ENCODE data around the gene TAS2R20. TPM values are rescaled to one million over a fixed set of nuclear protein-coding genes. Genes with fewer than 3 reads are reported as not detected.

Gene TAS2R20
- total and polyA plus RNA-seq, 5 donors from 2014 or later: 0.12 to 2.2 (median 0.39) TPM; not detected in 2

DNA sequence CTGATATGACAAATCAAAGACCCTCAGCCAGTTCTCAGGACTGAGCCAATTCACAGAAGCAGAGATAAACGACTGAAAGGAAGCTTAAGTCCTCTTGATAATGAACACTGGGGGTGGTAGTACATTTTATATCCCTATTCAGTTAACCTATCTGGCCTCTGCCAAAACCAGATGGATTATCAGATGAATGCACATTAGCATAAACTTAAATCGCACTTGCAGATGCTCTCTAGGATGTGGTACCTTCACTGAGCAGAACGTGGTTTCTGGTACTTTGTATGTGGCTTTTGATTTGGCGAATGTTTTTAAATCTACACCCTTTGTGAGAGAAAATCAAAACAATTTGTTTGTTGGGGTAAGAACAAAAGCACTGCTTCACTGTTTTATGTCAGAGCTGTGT is 37.9 kb downstream of the TAS2R20 start:
- H3K27ac Mint-ChIP-seq: peak overlapping the region in 2 of 3 donors; percentile 6 to 69
- H3K36me3 Mint-ChIP-seq: peaks cover 31% of the 10 kb centered on the region
- H3K4me3 Mint-ChIP-seq: peak overlapping the region in 1 of 4 donors; percentile 6
- H3K4me3 ChIP-seq (ENCODE audit: low read depth, low read length): no peak overlapping the region
- no peaks in the 10 kb centered on the region for H3K27me3 ChIP-seq (ENCODE audit: control insufficient read depth, insufficient read depth, low read length)
- H3K4me1 ChIP-seq (ENCODE audit: control insufficient read depth, insufficient read depth, low read length, poor library complexity, severe bottlenecking): peaks cover 8% of the 10 kb centered on the region
- peak in 2 of 3 donors; percentile 36 to 48 for DNase-seq
- ATAC-seq (ENCODE audit: low read depth in 2 of 2): peak; percentile 56 to 58
- peaks cover 6% of the 10 kb centered on the region for H3K27me3 Mint-ChIP-seq
- H3K9me3 ChIP-seq (ENCODE audit: control insufficient read depth in 2 of 2, low read length in 2 of 2): no peaks in the 10 kb centered on the region
- no peaks in the 10 kb centered on the region for H3K36me3 ChIP-seq (ENCODE audit: control insufficient read depth, insufficient read depth, low read length)
- H3K27ac ChIP-seq (ENCODE audit: insufficient read depth, low read length, poor library complexity, severe bottlenecking): no peak overlapping the region
- H3K9me3 Mint-ChIP-seq: peaks cover 3 to 12% (median 6%) of the 10 kb centered on the region in 7 donors
- H3K4me1 Mint-ChIP-seq: peaks cover 20 to 52% (median 39%) of the 10 kb centered on the region in 4 donors

DNA sequence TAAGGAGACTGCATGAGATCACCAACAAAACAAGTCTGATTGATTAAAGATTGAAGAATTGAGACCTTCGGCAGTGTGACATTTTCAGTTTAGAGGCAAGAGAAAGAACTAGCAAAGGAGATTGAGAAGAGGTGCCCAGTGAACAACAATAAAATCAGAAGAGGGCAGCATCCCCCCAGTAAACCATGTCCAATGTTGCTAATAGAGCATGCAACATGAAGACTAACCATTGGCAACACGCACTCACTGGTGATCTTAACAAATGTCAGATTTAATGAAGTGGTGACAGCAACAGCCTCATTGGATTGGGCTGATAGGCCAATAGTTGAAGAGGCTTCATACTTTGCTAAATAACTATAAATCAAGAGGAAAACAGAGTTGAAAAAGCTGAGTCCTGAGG is 38.3 kb downstream of the TAS2R20 start:
- ATAC-seq (ENCODE audit: low read depth in 2 of 2): no peak
- Mint-ChIP-seq H3K4me1 (peaks cover 20 to 56% (median 39%) of the 10 kb centered on the region in 4 donors), H3K4me3 (no peak overlapping the region)

DNA sequence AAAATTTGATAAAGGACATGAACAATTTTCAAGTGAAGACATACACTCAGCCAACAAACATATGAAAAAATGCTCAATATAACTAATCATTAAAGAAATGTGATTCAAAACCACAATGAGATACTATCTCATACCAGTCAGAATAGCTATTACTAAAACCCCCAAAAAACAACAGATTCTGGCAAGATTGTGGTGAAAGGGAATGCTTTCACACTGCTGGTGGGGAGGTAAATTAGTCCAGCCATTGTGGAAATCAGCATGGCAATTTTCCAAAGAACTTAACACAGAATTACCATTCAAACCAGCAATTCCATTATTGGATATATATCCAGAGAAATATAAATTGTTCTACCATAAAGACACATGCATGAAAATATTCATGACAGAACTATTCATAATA is 40.4 kb downstream of the TAS2R20 start:
- DNase-seq (no peak), ATAC-seq (ENCODE audit: low read depth in 2 of 2) (no peak)
- H3K27ac ChIP-seq (ENCODE audit: insufficient read depth, low read length, poor library complexity, severe bottlenecking): no peak overlapping the region
- Mint-ChIP-seq H3K27ac (no peak overlapping the region), H3K4me1 (peaks cover 28 to 62% (median 41%) of the 10 kb centered on the region in 4 donors), H3K27me3 (peaks cover 6% of the 10 kb centered on the region), H3K36me3 (peaks cover 45% of the 10 kb centered on the region), H3K4me3 (no peak overlapping the region), H3K9me3 (peaks cover 5 to 18% (median 8%) of the 10 kb centered on the region in 7 donors)
- peaks cover 8% of the 10 kb centered on the region for H3K4me1 ChIP-seq (ENCODE audit: control insufficient read depth, insufficient read depth, low read length, poor library complexity, severe bottlenecking)
- no peak overlapping the region for H3K4me3 ChIP-seq (ENCODE audit: low read depth, low read length)
- no peaks in the 10 kb centered on the region for H3K9me3 ChIP-seq (ENCODE audit: control insufficient read depth in 2 of 2, low read length in 2 of 2)
- no peaks in the 10 kb centered on the region for H3K36me3 ChIP-seq (ENCODE audit: control insufficient read depth, insufficient read depth, low read length)
- H3K27me3 ChIP-seq (ENCODE audit: control insufficient read depth, insufficient read depth, low read length): no peaks in the 10 kb centered on the region

More for the DNA sequence above, 38.3 kb downstream of the TAS2R20 start:
- H3K9me3 Mint-ChIP-seq: peaks cover 4 to 16% (median 6%) of the 10 kb centered on the region in 7 donors
- H3K27me3 Mint-ChIP-seq: peaks cover 6% of the 10 kb centered on the region
- no peak overlapping the region for H3K4me3 ChIP-seq (ENCODE audit: low read depth, low read length)
- H3K27ac Mint-ChIP-seq: peak overlapping the region in 2 of 3 donors; percentile 6 to 69
- no peak overlapping the region for H3K27ac ChIP-seq (ENCODE audit: insufficient read depth, low read length, poor library complexity, severe bottlenecking)
- no peaks in the 10 kb centered on the region for H3K36me3 ChIP-seq (ENCODE audit: control insufficient read depth, insufficient read depth, low read length)
- no peaks in the 10 kb centered on the region for H3K9me3 ChIP-seq (ENCODE audit: control insufficient read depth in 2 of 2, low read length in 2 of 2)
- peaks cover 8% of the 10 kb centered on the region for H3K4me1 ChIP-seq (ENCODE audit: control insufficient read depth, insufficient read depth, low read length, poor library complexity, severe bottlenecking)
- no peaks in the 10 kb centered on the region for H3K27me3 ChIP-seq (ENCODE audit: control insufficient read depth, insufficient read depth, low read length)
- peak in 1 of 3 donors; percentile 7 for DNase-seq
- peaks cover 35% of the 10 kb centered on the region for H3K36me3 Mint-ChIP-seq

DNA sequence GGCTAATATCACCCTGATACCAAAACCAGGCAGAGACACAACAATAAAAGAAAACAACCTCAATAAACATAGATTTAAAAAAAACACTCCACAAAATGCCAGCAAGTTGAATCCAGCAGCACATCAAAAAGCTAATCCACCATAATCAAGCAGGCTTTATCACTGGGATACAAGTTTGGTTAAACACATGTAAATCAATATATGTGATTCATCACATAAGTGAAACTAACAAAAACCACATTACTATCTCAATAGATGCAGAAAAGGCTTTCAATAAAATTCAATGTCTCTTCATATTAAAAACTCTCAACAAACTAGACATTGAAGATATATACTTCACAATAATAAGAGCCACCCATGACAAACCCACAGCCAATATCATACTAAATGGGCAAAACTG is 42.0 kb downstream of the TAS2R20 start:
- peaks cover 3 to 20% (median 9%) of the 10 kb centered on the region in 7 donors for H3K9me3 Mint-ChIP-seq
- H3K27ac ChIP-seq (ENCODE audit: insufficient read depth, low read length, poor library complexity, severe bottlenecking): no peak overlapping the region
- H3K36me3 ChIP-seq (ENCODE audit: control insufficient read depth, insufficient read depth, low read length): no peaks in the 10 kb centered on the region
- H3K27me3 Mint-ChIP-seq: peaks cover 6% of the 10 kb centered on the region
- ATAC-seq (ENCODE audit: low read depth in 2 of 2) (no peak), DNase-seq (no peak)
- no peak overlapping the region for H3K4me3 Mint-ChIP-seq
- H3K27me3 ChIP-seq (ENCODE audit: control insufficient read depth, insufficient read depth, low read length): no peaks in the 10 kb centered on the region
- no peak overlapping the region for H3K27ac Mint-ChIP-seq
- H3K4me1 Mint-ChIP-seq: peaks cover 28 to 50% (median 34%) of the 10 kb centered on the region in 4 donors
- no peaks in the 10 kb centered on the region for H3K9me3 ChIP-seq (ENCODE audit: control insufficient read depth in 2 of 2, low read length in 2 of 2)
- H3K4me1 ChIP-seq (ENCODE audit: control insufficient read depth, insufficient read depth, low read length, poor library complexity, severe bottlenecking): peaks cover 8% of the 10 kb centered on the region
- peaks cover 45% of the 10 kb centered on the region for H3K36me3 Mint-ChIP-seq
- H3K4me3 ChIP-seq (ENCODE audit: low read depth, low read length): no peak overlapping the region

DNA sequence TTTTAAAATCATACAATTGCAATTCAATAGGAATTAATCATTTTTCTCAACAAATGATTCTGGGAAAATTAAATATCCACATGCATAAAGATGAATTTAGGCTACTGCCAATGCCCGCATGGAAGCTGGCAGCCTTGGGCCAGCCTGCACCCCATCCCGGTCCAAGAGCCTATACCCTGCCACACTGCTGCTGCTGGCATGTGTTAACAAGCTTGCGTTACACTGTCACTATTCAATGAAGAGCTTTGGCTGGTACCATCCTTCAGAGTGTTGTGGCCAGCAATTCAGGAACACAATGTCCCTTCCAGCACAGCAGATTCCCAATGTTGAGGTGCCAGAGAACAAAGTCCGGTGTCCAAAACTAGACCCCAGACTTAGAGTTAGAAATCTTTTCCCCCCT is 45.5 kb downstream of the TAS2R20 start:
- H3K36me3 ChIP-seq (ENCODE audit: control insufficient read depth, insufficient read depth, low read length): no peaks in the 10 kb centered on the region
- no peaks in the 10 kb centered on the region for H3K27me3 ChIP-seq (ENCODE audit: control insufficient read depth, insufficient read depth, low read length)
- Mint-ChIP-seq H3K4me1 (peaks cover 13 to 29% (median 20%) of the 10 kb centered on the region in 4 donors), H3K9me3 (peaks cover 5 to 27% (median 12%) of the 10 kb centered on the region in 7 donors), H3K4me3 (no peak overlapping the region), H3K27me3 (peaks cover 6% of the 10 kb centered on the region), H3K27ac (no peak overlapping the region), H3K36me3 (peaks cover 45% of the 10 kb centered on the region)
- no peak overlapping the region for H3K27ac ChIP-seq (ENCODE audit: insufficient read depth, low read length, poor library complexity, severe bottlenecking)
- no peak for DNase-seq
- ATAC-seq (ENCODE audit: low read depth in 2 of 2): no peak
- H3K4me1 ChIP-seq (ENCODE audit: control insufficient read depth, insufficient read depth, low read length, poor library complexity, severe bottlenecking): no peaks in the 10 kb centered on the region
- no peaks in the 10 kb centered on the region for H3K9me3 ChIP-seq (ENCODE audit: control insufficient read depth in 2 of 2, low read length in 2 of 2)
- H3K4me3 ChIP-seq (ENCODE audit: low read depth, low read length): no peak overlapping the region

Other genes with a start within 250 kb of the TAS2R20 start
- gene TAS2R7, start 195.7 kb downstream of the TAS2R20 start, total RNA-seq: not detected
- not detected for gene TAS2R7, start 195.7 kb downstream of the TAS2R20 start, polyA plus RNA-seq
- gene TAS2R8, start 191.0 kb downstream of the TAS2R20 start, total RNA-seq: not detected
- gene TAS2R8, start 191.0 kb downstream of the TAS2R20 start, polyA plus RNA-seq: not detected
- not detected for gene TAS2R9, start 188.1 kb downstream of the TAS2R20 start, total RNA-seq
- gene TAS2R9, start 188.1 kb downstream of the TAS2R20 start, polyA plus RNA-seq: under 1 TPM in 1 of 4 donors, not detected in 3; 0.22 TPM
- gene TAS2R10, start 171.9 kb downstream of the TAS2R20 start, total RNA-seq: not detected
- gene TAS2R10, start 171.9 kb downstream of the TAS2R20 start, polyA plus RNA-seq: not detected
- 1.6 TPM for gene PRR4, start 148.8 kb downstream of the TAS2R20 start, total RNA-seq
- 1 to 10 TPM in 2 of 4 donors, under 1 TPM in 2; 0.51 to 2.4 (median 1.0) TPM for gene PRR4, start 148.8 kb downstream of the TAS2R20 start, polyA plus RNA-seq
- gene PRH1, start 114.0 kb downstream of the TAS2R20 start, total RNA-seq: 26.9 TPM
- gene PRH1, start 114.0 kb downstream of the TAS2R20 start, polyA plus RNA-seq: 10 to 100 TPM in 2 of 4 donors, 1 to 10 TPM in 2; 7.1 to 13.5 (median 8.8) TPM
- gene TAS2R13, start 88.7 kb downstream of the TAS2R20 start, total RNA-seq: 1.4 TPM
- gene TAS2R13, start 88.7 kb downstream of the TAS2R20 start, polyA plus RNA-seq: not detected
- gene PRH2, start 69.1 kb downstream of the TAS2R20 start, total RNA-seq: not detected
- gene PRH2, start 69.1 kb downstream of the TAS2R20 start, polyA plus RNA-seq: not detected
- 2.5 TPM for gene TAS2R14, start 59.0 kb downstream of the TAS2R20 start, total RNA-seq
- under 1 TPM; 0.26 to 0.96 (median 0.80) TPM for gene TAS2R14, start 59.0 kb downstream of the TAS2R20 start, polyA plus RNA-seq
- 1.6 TPM for gene TAS2R50, start 11.4 kb downstream of the TAS2R20 start, total RNA-seq
- not detected for gene TAS2R50, start 11.4 kb downstream of the TAS2R20 start, polyA plus RNA-seq
- 1.2 TPM for gene TAS2R19, start 24.3 kb upstream of the TAS2R20 start, total RNA-seq
- under 1 TPM in 2 of 4 donors, not detected in 2; 0.32 to 0.73 TPM for gene TAS2R19, start 24.3 kb upstream of the TAS2R20 start, polyA plus RNA-seq
- 4.2 TPM for gene TAS2R31, start 33.1 kb upstream of the TAS2R20 start, total RNA-seq
- gene TAS2R31, start 33.1 kb upstream of the TAS2R20 start, polyA plus RNA-seq: under 1 TPM in 3 of 4 donors, not detected in 1; 0.17 to 0.58 (median 0.47) TPM
- 2.8 TPM for gene TAS2R46, start 64.0 kb upstream of the TAS2R20 start, total RNA-seq
- under 1 TPM in 1 of 4 donors, not detected in 3; 0.26 TPM for gene TAS2R46, start 64.0 kb upstream of the TAS2R20 start, polyA plus RNA-seq
- 0.79 TPM for gene TAS2R43, start 94.0 kb upstream of the TAS2R20 start, total RNA-seq
- gene TAS2R43, start 94.0 kb upstream of the TAS2R20 start, polyA plus RNA-seq: not detected
- gene TAS2R30, start 136.3 kb upstream of the TAS2R20 start, total RNA-seq: 7.2 TPM
- not detected for gene TAS2R30, start 136.3 kb upstream of the TAS2R20 start, polyA plus RNA-seq
- gene SMIM10L1, start 172.9 kb upstream of the TAS2R20 start, total RNA-seq: 9.3 TPM
- 10 to 100 TPM in 2 of 4 donors, 1 to 10 TPM in 2; 6.3 to 15.1 (median 10.0) TPM for gene SMIM10L1, start 172.9 kb upstream of the TAS2R20 start, polyA plus RNA-seq
- not detected for gene TAS2R42, start 188.6 kb upstream of the TAS2R20 start, total RNA-seq
- not detected for gene TAS2R42, start 188.6 kb upstream of the TAS2R20 start, polyA plus RNA-seq